B cell (primary cell): ENCODE results near the gene DPP9. TPM values are rescaled to one million over a fixed set of nuclear protein-coding genes. Genes with fewer than 3 reads are reported as not detected.

ENCODE experiments used
- ATAC-seq: fragments of 200-7000 bp; cut with Tn5 transposase; one replicate; pipeline ENCODE4 v1.10.0; 2021; ENCODE audit warnings: low read depth, mild to moderate bottlenecking, moderate number of reproducible peaks, moderate library complexity
- CTCF ChIA-PET: fragments of 350-600 bp; sonication (Branson Sonifier 250); formaldehyde crosslinking; loops from one replicate; lab custom pipeline; 2021; ENCODE audit warnings: antibody characterized with exemption, inconsistent platforms; lab: Charles Lee
- POLR2A ChIA-PET: fragments of 350-600 bp; sonication (Branson Sonifier 250); formaldehyde crosslinking; loops from one replicate; lab custom pipeline; 2021; ENCODE audit warnings: antibody characterized with exemption; lab: Charles Lee
- DNase-seq: peaks from one replicate; pipeline ENCODE4 v3.0.0; 2013
- H2AFZ ChIP-seq: 2 replicates; pipeline ENCODE4 v1.6.1; 2012; ENCODE audit warnings: mild to moderate bottlenecking, low read depth, low read length; ENCODE audit not compliant: insufficient read depth, poor library complexity, severe bottlenecking
- H3K27ac ChIP-seq, 2 donors: 1 replicate in 1 of 2; 2 replicates in 1 of 2; pipeline ENCODE4 v1.5.1; 2012 to 2013; ENCODE audit warnings: low read length in 2 of 2, mild to moderate bottlenecking in 2 of 2, moderate library complexity in 1 of 2
- H3K27me3 ChIP-seq, 4 experiments: fragments of 200-600 bp in 1 of 4; sonication (generic) in 1 of 4; replicated peaks in 1 of 4; 1 replicate in 2 of 4; 2 replicates in 2 of 4; pipeline versions ENCODE4 v1.6.1 to v1.7.0; 2013 to 2016; ENCODE audit warnings: low read length in 3 of 4, mild to moderate bottlenecking in 2 of 4, mixed read lengths in 1 of 4, moderate library complexity in 1 of 4; ENCODE audit not compliant: insufficient read depth in 4 of 4, control insufficient read depth in 3 of 4; ENCODE audit errors: control extremely low read depth in 1 of 4
- H3K36me3 ChIP-seq, 2 experiments: replicated peaks in 1 of 2; 1 replicate in 1 of 2; 2 replicates in 1 of 2; pipeline versions ENCODE4 v1.6.1 to v1.7.1; 2013; ENCODE audit warnings: low read length in 1 of 2; ENCODE audit not compliant: insufficient read depth in 2 of 2, control insufficient read depth in 1 of 2; ENCODE audit errors: control extremely low read depth in 1 of 2, extremely low read depth in 1 of 2
- H3K4me1 ChIP-seq, 2 donors: fragments of 200-600 bp in 1 of 2; sonication (generic) in 1 of 2; 1 replicate in 1 of 2; 2 replicates in 1 of 2; pipeline versions ENCODE4 v1.5.1 to v1.6.1; 2013 to 2017; ENCODE audit warnings: low read length in 2 of 2; ENCODE audit not compliant: control insufficient read depth in 2 of 2, insufficient read depth in 2 of 2
- H3K4me2 ChIP-seq: replicated peaks from 2 replicates; pipeline ENCODE3; 2012; ENCODE audit warnings: mild to moderate bottlenecking, low read depth, low read length; ENCODE audit not compliant: poor library complexity, severe bottlenecking
- H3K4me3 ChIP-seq, 5 experiments: fragments of 200-600 bp in 1 of 5; sonication (generic) in 1 of 5; 1 replicate in 3 of 5; 2 replicates in 2 of 5; pipeline versions ENCODE4 v1.5.1 to v1.7.0; 2011 to 2016; ENCODE audit warnings: low read length in 4 of 5, mild to moderate bottlenecking in 4 of 5, low read depth in 2 of 5, control low read depth in 1 of 5, moderate library complexity in 1 of 5; ENCODE audit not compliant: insufficient read depth in 1 of 5; ENCODE audit errors: control extremely low read depth in 1 of 5, extremely low read depth in 1 of 5
- H3K79me2 ChIP-seq: fragments of 200-600 bp; sonication (generic); one replicate; pipeline ENCODE4 v1.6.0; 2016; ENCODE audit warnings: low read length; ENCODE audit not compliant: control insufficient read depth, insufficient read depth
- H3K9ac ChIP-seq: fragments of 200-600 bp; sonication (generic); 2 replicates; pipeline ENCODE4 v1.6.1; 2017; ENCODE audit warnings: mild to moderate bottlenecking, low read length, moderate library complexity
- H3K9me3 ChIP-seq, 3 donors: one replicate each; pipeline versions ENCODE4 v1.6.1 to v1.7.1; 2013; ENCODE audit warnings: low read length in 2 of 3; ENCODE audit not compliant: control insufficient read depth in 2 of 3, insufficient read depth in 1 of 3; ENCODE audit errors: control extremely low read depth in 1 of 3
- H4K20me1 ChIP-seq: 2 replicates; pipeline ENCODE4 v1.6.0; 2012; ENCODE audit warnings: mild to moderate bottlenecking, low read length; ENCODE audit not compliant: insufficient read depth, control insufficient read depth, poor library complexity, severe bottlenecking
- H3K27ac Mint-ChIP-seq: one replicate; pipeline ENCODE4 v1.8.0; 2021; ENCODE audit warnings: mixed read lengths
- H3K27me3 Mint-ChIP-seq: one replicate; pipeline ENCODE4 v1.8.0; 2021; ENCODE audit warnings: mixed read lengths
- H3K4me1 Mint-ChIP-seq: one replicate; pipeline ENCODE4 v1.8.0; 2021; ENCODE audit warnings: mixed read lengths
- H3K4me3 Mint-ChIP-seq: one replicate; pipeline ENCODE4 v1.8.0; 2021; ENCODE audit warnings: mixed read lengths
- H3K9me3 Mint-ChIP-seq: one replicate; pipeline ENCODE4 v1.8.0; 2022; ENCODE audit warnings: mixed read lengths; ENCODE audit not compliant: insufficient read depth
- CTCF ChIP-seq: fragments of 200-600 bp; IDR thresholded peaks from one replicate; pipeline ENCODE4 v1.8.0; 2022; ENCODE audit warnings: antibody characterized with exemption, mild to moderate bottlenecking
- EZH2 ChIP-seq: IDR thresholded peaks from 2 replicates; pipeline ENCODE4 v1.6.1; 2012; ENCODE audit warnings: borderline replicate concordance, low read depth, mild to moderate bottlenecking, moderate library complexity, low read length; ENCODE audit not compliant: insufficient read depth, poor library complexity, severe bottlenecking
- WGBS: methylation state at CpG from one replicate; pipeline ENCODE4 v1.1.5; 2013; ENCODE audit warnings: missing lambda C conversion rate; ENCODE audit not compliant: insufficient coverage; 5-methylcytosine and 5-hydroxymethylcytosine counted together
- intact Hi-C: fragments of 100-400 bp; cut with micrococcal nuclease; formaldehyde crosslinking; loops from one replicate; pipeline ENCODE4 v1.10.0; 2022
- polyA plus RNA-seq: library from polyadenylated mRNA; depleted of rRNA; stranded (reverse); fragments of >200 nt; gene quantifications from 2 replicates; pipeline ENCODE4 v1.2.3, GENCODE V29; 2012
- total RNA-seq, 2 donors: library from RNA; stranded (reverse); fragments of 120-200 nt in 1 of 2; gene quantifications; 1 replicate in 1 of 2; 2 replicates in 1 of 2; pipeline versions ENCODE4 v1.2.3 to v1.2.4, GENCODE V29; 2013 to 2022

The DPP9 gene
- total and polyA plus RNA-seq, 2 donors (not counting 1 experiment from before 2014, with no cell fraction given), result 47.3 to 109 TPM

- CTCF ChIA-PET, result interaction anchor here (1.5 kb wide), 1 partner anchor 41 kb away, joined by 5 read pairs; no protein-coding TSS in a partner anchor
- H4K20me1 ChIP-seq, result no peaks in the 10 kb centered on the region
- 87% methylated on average over 14 of the region's 17 CpGs for WGBS
- ATAC-seq (peak; percentile 36), DNase-seq (peak; percentile 46)
- no peaks in the 10 kb centered on the region for H3K9me3 ChIP-seq
- POLR2A ChIA-PET, result no interaction called here
- no peaks in the 10 kb centered on the region for H3K4me1 Mint-ChIP-seq
- intact Hi-C loops, result no loop called here
- no peak overlapping the region for H3K27ac ChIP-seq
- H3K9me3 Mint-ChIP-seq, result no peaks in the 10 kb centered on the region
- H2AFZ ChIP-seq, result no peak overlapping the region
- no peak overlapping the region for H3K9ac ChIP-seq
- H3K4me2 ChIP-seq, result no peak overlapping the region
- no peak for TF ChIP-seq EZH2
- TF ChIP-seq CTCF, result peak; percentile 52
- H3K27me3 Mint-ChIP-seq, result no peaks in the 10 kb centered on the region
- no peaks in the 10 kb centered on the region for H3K4me1 ChIP-seq
- H3K79me2 ChIP-seq, result no peaks in the 10 kb centered on the region
- no peak overlapping the region for H3K27ac Mint-ChIP-seq
- H3K4me3 Mint-ChIP-seq, result no peak overlapping the region
- H3K4me3 ChIP-seq, result no peak overlapping the region
- H3K36me3 ChIP-seq, result peaks cover 0 to 22% of the 10 kb centered on the region in 2 experiments
- H3K27me3 ChIP-seq, result no peaks in the 10 kb centered on the region
Observed at GRCh38 chr19:4676955-4677731, 46.5 kb downstream of the DPP9 start.

GRCh38 chr19:4675346-4675745 is 48.3 kb downstream of the DPP9 start:
- no peak overlapping the region for H3K27ac ChIP-seq
- no peak for TF ChIP-seq CTCF
- no peak for TF ChIP-seq EZH2
- no peak overlapping the region for H3K4me2 ChIP-seq
- no peaks in the 10 kb centered on the region for H3K27me3 ChIP-seq
- Mint-ChIP-seq H3K27ac (no peak overlapping the region), H3K4me3 (no peak overlapping the region), H3K4me1 (peaks cover 4% of the 10 kb centered on the region), H3K9me3 (no peaks in the 10 kb centered on the region), H3K27me3 (no peaks in the 10 kb centered on the region)
- H3K4me1 ChIP-seq, result peaks cover 0 to 3% of the 10 kb centered on the region in 2 donors
- intact Hi-C loops, result no loop called here
- peaks cover 0 to 21% of the 10 kb centered on the region in 2 experiments for H3K36me3 ChIP-seq
- ChIA-PET CTCF (interaction anchor here (0.6 kb wide), 1 partner anchor 39 kb away, joined by 3 read pairs; no protein-coding TSS in a partner anchor), POLR2A (no interaction called here)
- no peak overlapping the region for H2AFZ ChIP-seq
- H3K9ac ChIP-seq, result no peak overlapping the region
- peaks cover 0 to 4% (median 0%) of the 10 kb centered on the region in 3 donors for H3K9me3 ChIP-seq
- H4K20me1 ChIP-seq, result no peaks in the 10 kb centered on the region
- no peak overlapping the region for H3K4me3 ChIP-seq
- 97% methylated on average over 16 of the region's 16 CpGs for WGBS
- DNase-seq, result no peak
- no peaks in the 10 kb centered on the region for H3K79me2 ChIP-seq
- ATAC-seq, result no peak
